Epithelial cell of esophagus (primary cell): Measurements from ENCODE around the gene SERPINA1.

Source experiments
- DNase-seq: peaks from one replicate; pipeline ENCODE4 v3.0.0; 2010; ENCODE audit warnings: low read depth
- H3K4me3 ChIP-seq: 2 replicates; pipeline ENCODE4 v1.5.1; 2011; ENCODE audit warnings: mild to moderate bottlenecking, low read length, control low read depth
- CTCF ChIP-seq: IDR thresholded peaks from 2 replicates; pipeline ENCODE4 v1.5.1; 2011; ENCODE audit warnings: low read depth, mild to moderate bottlenecking, low read length, control low read depth, inconsistent platforms; ENCODE audit not compliant: insufficient read depth; ENCODE audit errors: missing control alignments

The SERPINA1 gene

DNA sequence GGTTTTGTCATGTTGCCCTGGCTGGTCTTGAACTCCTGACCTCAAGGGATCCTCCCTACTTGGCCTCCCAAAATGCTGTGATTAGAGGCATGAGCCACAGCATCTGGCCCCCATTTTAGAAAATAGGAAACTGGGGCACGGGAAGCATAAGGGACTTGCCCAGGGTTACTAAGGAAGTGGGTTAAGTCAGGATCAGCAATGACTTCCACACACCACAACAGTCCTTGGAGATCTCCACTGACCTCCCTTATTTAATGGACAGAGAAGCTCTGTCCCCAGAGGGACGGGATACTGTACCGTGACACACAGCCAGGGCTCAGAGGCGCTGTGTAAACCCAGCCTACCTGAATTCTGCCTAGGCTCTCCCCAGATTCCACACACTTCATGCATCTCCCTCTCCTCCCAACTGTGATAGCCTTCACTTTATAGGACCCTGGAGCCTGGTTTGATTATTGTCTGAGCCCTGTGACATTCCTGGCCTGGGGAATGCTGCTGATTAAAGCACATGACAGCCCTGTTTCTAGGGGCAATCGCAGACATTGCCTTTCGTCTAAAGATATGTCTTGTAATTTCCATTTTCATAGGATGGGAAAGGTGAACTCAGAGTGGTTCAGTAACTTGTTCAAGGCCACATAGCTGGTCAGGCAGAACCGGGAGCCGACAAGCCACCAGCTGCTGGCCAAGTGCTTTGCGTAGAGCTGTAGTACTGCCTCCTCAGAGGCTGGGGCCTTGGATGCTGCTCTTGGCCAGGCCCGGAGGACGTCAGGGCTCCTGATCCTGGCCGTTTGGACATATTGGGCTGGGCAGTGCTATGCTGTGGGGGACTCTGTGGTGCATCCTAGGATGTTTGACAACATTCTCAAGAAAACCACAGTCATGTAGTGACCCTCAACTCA is 20.8 kb downstream of the SERPINA1 start:
- no peak overlapping the region for H3K4me3 ChIP-seq
- TF ChIP-seq CTCF: no peak
- DNase-seq: no peak

DNA sequence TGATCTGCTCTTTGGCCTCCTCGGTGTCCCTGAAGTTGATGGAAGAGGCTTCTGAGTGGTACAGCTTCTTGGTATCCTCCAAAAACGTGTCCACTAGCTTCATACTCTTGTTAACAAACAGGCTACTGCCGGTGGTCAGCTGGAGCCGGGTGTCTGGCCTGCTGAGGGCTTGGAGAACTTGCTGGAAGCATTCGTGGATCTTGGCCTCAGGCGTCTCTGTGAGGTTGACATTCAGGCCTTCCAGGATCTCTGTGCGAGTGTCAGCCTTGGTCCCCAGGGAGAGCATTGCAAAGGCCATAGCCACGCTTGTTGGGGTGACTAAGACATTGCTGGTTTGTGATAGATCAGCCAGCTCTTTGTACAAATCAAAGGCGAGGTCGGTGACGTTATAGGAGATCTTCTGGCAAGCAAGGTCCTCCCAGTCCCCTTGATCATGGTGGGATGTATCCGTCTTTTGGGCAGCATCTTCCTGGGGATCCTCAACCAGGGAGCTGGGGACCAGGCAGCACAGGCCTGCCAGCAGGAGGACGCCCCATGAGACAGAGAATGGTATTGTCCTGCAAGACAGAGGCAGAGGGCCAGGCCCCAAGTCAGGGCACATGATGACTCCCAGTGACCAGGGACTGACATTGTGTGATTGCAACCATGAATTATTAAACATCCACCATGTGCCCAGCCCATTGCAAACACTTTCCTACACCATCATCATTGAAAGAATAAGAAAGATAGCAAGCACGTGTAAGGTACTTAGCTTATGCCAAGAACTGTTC is 22.1 kb downstream of the SERPINA1 start, which contains the start of gene SERPINA2:
Gene SERPINA2 (minus strand): TSS at position 553 of the 770 bp plus-strand sequence.
- DNase-seq: no peak
- H3K4me3 ChIP-seq: no peak within 1 kb of the TSS
- no peak for TF ChIP-seq CTCF

DNA sequence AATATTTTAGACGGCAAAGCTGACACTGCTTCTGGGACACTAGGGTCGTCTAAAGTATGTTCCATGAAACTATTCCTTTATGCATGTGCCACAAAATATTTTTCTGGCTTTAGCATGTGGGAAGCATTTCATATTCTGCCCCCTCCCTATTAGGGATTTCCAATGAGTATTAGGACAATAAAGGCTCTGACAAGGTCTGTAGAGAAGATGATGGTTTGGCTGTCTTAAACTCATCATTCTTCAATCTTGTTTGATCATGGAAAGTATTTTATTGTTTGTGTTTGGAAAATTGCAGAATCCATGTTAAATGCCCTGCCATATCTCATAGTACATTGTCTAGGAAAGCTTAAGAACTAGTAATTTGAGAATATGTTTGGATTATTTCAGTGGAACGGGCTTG is 22.8 kb downstream of the SERPINA1 start:
- DNase-seq: no peak
- no peak for TF ChIP-seq CTCF
- H3K4me3 ChIP-seq: no peak overlapping the region

DNA sequence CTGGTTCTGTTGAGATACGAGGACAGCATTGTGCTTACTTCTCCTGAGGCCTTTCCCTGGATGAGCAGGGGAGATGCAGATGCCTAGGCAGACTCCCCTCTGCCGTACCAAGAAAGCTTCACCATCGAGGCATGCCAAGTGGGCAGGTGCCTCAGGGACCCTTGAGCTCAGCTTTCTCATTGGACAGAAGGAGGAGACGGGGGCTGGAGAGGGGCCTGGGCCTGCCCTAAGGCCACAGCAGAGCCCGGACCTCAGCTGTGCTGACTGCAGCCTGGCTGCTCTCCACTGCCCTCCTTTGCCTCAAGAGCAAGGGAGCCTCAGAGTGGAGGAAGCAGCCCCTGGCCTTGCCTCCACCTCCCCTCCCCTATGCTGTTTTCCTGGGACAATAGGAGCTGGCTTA is 23.4 kb downstream of the SERPINA1 start:
- TF ChIP-seq CTCF: no peak
- DNase-seq: no peak
- H3K4me3 ChIP-seq: no peak overlapping the region

DNA sequence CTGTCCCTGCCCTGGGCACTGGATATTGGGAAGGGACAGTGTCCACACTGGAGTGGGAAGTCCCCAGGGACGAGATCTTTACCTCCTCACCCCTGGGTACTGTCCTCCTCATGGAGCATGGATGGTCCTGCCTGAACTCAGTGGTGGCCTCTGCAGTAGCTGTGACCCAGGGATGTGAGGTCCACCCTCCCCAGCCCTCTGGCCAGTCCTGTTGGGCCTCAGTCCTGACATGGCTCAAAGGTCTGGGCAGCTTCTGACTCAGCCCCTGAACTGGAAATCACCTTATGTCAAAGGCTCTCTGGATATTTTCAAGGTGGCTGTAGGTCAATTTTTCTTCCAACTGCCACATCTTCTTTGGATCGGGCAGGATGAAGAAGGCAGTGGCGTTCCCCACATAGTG is 24.4 kb downstream of the SERPINA1 start:
- no peak for TF ChIP-seq CTCF
- H3K4me3 ChIP-seq: no peak overlapping the region
- no peak for DNase-seq

DNA sequence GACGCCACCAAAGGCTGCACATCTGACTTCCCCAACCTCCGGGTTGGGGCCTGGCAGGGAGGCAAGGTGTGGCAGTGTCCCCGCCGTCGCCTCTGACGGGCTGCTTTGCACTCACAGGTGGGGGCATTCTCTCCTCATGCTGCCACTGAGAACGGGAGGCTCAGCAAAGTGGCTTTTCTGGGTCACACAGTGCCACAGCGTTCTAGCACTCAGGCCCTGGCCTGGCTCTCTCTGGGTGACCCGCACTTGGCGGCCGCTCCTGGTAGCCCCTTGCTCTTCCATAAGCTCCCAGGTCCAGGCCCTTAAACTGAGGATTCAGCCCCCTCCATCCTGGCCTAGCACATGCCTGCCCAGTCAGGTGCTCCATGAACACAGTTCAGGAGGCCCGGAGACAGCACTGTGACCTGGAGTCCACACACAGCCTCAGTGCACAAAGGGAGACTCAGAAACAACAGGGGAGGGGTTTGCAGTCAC is 25.2 kb downstream of the SERPINA1 start:
- DNase-seq: no peak

More for the DNA sequence above, 25.2 kb downstream of the SERPINA1 start:
- TF ChIP-seq CTCF: no peak
- no peak overlapping the region for H3K4me3 ChIP-seq
